Neural cell (in vitro differentiated cells): Measurements from ENCODE around the gene FN1. TPM values are rescaled to one million over a fixed set of nuclear protein-coding genes. Genes with fewer than 3 reads are reported as not detected.

Experiments used
- H2AFZ ChIP-seq: fragments of 200-600, 300-800 bp; sonication (generic), shearing (Covaris generic); 2 replicates; pipeline ENCODE4 v1.6.0; 2014; ENCODE audit warnings: low read depth, mild to moderate bottlenecking, antibody characterized with exemption, low read length, moderate library complexity
- H3F3A ChIP-seq: fragments of 200-600 bp; shearing (Covaris generic); 2 replicates; pipeline ENCODE4 v1.6.1; 2016; ENCODE audit warnings: mild to moderate bottlenecking, moderate library complexity, mixed read lengths, antibody characterized with exemption, low read length; ENCODE audit not compliant: insufficient read depth, poor library complexity, severe bottlenecking
- H3K27ac ChIP-seq: fragments of 200-600, 300-800 bp; sonication (generic), shearing (Covaris generic); 2 replicates; pipeline ENCODE4 v1.5.1; 2014; ENCODE audit warnings: mild to moderate bottlenecking, low read length, moderate library complexity
- H3K27me3 ChIP-seq: fragments of 300-800, 200-600 bp; sonication (generic), shearing (Covaris generic); 2 replicates; pipeline ENCODE4 v1.6.0; 2014; ENCODE audit warnings: mild to moderate bottlenecking, low read depth, low read length, moderate library complexity; ENCODE audit not compliant: insufficient read depth
- H3K36me3 ChIP-seq: fragments of 300-800, 200-600 bp; sonication (generic), shearing (Covaris generic); 2 replicates; pipeline ENCODE4 v1.5.1; 2014; ENCODE audit warnings: mild to moderate bottlenecking, antibody characterized with exemption, low read length, moderate library complexity; ENCODE audit not compliant: insufficient read depth
- H3K4me2 ChIP-seq: fragments of 300-800, 200-600 bp; sonication (generic), shearing (Covaris generic); 2 replicates; pipeline ENCODE4 v1.6.0; 2014; ENCODE audit warnings: mild to moderate bottlenecking, low read length
- H3K4me3 ChIP-seq: fragments of 300-800, 200-600 bp; sonication (generic), shearing (Covaris generic); 2 replicates; pipeline ENCODE4 v1.5.1; 2014; ENCODE audit warnings: mild to moderate bottlenecking, low read length, moderate library complexity
- H3K79me2 ChIP-seq: fragments of 200-600 bp; shearing (Covaris generic); replicated peaks from 2 replicates; pipeline ENCODE4 v1.6.0; 2014; ENCODE audit warnings: mild to moderate bottlenecking, low read length, moderate library complexity; ENCODE audit not compliant: insufficient read depth
- H3K9ac ChIP-seq: fragments of 300-800, 200-600 bp; sonication (generic), shearing (Covaris generic); 2 replicates; pipeline ENCODE4 v1.6.1; 2016; ENCODE audit warnings: mild to moderate bottlenecking, low read length, mixed read lengths
- H3K9me2 ChIP-seq: fragments of 200-600 bp; shearing (Covaris generic); 2 replicates; pipeline ENCODE4 v1.6.1; 2016; ENCODE audit warnings: mild to moderate bottlenecking, low read length, mixed read lengths; ENCODE audit not compliant: insufficient read depth
- H3K9me3 ChIP-seq: fragments of 200-600, 300-800 bp; sonication (generic), shearing (Covaris generic); 2 replicates; pipeline ENCODE4 v1.6.1; 2016; ENCODE audit warnings: mild to moderate bottlenecking, mixed run types, low read length, moderate library complexity, mixed read lengths
- H4K20me1 ChIP-seq: fragments of 200-600 bp; shearing (Covaris generic); 2 replicates; pipeline ENCODE4 v1.6.1; 2016; ENCODE audit warnings: mild to moderate bottlenecking, mixed run types; ENCODE audit not compliant: insufficient read depth
- CTCF ChIP-seq: fragments of 450-650 bp; IDR thresholded peaks from 2 replicates; pipeline ENCODE4 v1.5.1; 2014; ENCODE audit warnings: antibody characterized with exemption, mild to moderate bottlenecking, moderate library complexity; ENCODE audit not compliant: poor library complexity, severe bottlenecking
- EP300 ChIP-seq: fragments of 450-650 bp; conservative IDR thresholded peaks from 2 replicates; pipeline ENCODE4 v1.6.1; 2014; ENCODE audit warnings: antibody characterized with exemption, mild to moderate bottlenecking, moderate library complexity; ENCODE audit not compliant: poor library complexity, severe bottlenecking
- EZH2 ChIP-seq: fragments of 200-600, 300-800 bp; shearing (Covaris generic), sonication (generic); IDR thresholded peaks from 2 replicates; pipeline ENCODE4 v1.6.1; 2014; ENCODE audit warnings: antibody characterized with exemption, low read length, borderline replicate concordance, mild to moderate bottlenecking; ENCODE audit not compliant: insufficient read depth, poor library complexity, severe bottlenecking
- MXI1 ChIP-seq: fragments of 450-650 bp; conservative IDR thresholded peaks from 2 replicates; pipeline ENCODE4 v1.6.1; 2014; ENCODE audit warnings: antibody characterized with exemption, mild to moderate bottlenecking; ENCODE audit not compliant: poor library complexity, severe bottlenecking
- POLR2AphosphoS5 ChIP-seq: IDR thresholded peaks from 2 replicates; pipeline ENCODE4 v1.6.1; 2012
- RAD21 ChIP-seq: fragments of 450-650 bp; conservative IDR thresholded peaks from 2 replicates; pipeline ENCODE4 v1.6.1; 2014; ENCODE audit warnings: antibody characterized with exemption, mild to moderate bottlenecking, moderate library complexity
- SMC3 ChIP-seq: fragments of 450-650 bp; conservative IDR thresholded peaks from 2 replicates; pipeline ENCODE4 v1.6.1; 2014; ENCODE audit warnings: antibody characterized with exemption, mild to moderate bottlenecking, moderate library complexity; ENCODE audit not compliant: poor library complexity
- TAF1 ChIP-seq: IDR thresholded peaks from 2 replicates; pipeline ENCODE4 v1.6.1; 2012; ENCODE audit warnings: low read depth
- polyA plus RNA-seq: library from polyadenylated mRNA; depleted of rRNA; stranded (reverse); fragments of >200 nt; gene quantifications from 2 replicates; pipeline ENCODE4 v1.2.3, GENCODE V29; 2014
- TF ChIP-seq, protein P1 (sequence below): IDR thresholded peaks from 2 replicates; pipeline ENCODE4 v1.6.1; 2012; ENCODE audit warnings: borderline replicate concordance

Gene FN1
- polyA plus RNA-seq, 1 donor from 2014 or later = 0.93 TPM

GRCh38 chr2:215397632-215398341 is 38.1 kb downstream of the FN1 start:
- TF ChIP-seq EP300 (no peak), MXI1 (no peak), SMC3 (no peak), RAD21 (no peak), EZH2 (no peak), TAF1 (no peak), CTCF (no peak), POLR2AphosphoS5 (no peak)
- TF ChIP-seq, protein P1, sequence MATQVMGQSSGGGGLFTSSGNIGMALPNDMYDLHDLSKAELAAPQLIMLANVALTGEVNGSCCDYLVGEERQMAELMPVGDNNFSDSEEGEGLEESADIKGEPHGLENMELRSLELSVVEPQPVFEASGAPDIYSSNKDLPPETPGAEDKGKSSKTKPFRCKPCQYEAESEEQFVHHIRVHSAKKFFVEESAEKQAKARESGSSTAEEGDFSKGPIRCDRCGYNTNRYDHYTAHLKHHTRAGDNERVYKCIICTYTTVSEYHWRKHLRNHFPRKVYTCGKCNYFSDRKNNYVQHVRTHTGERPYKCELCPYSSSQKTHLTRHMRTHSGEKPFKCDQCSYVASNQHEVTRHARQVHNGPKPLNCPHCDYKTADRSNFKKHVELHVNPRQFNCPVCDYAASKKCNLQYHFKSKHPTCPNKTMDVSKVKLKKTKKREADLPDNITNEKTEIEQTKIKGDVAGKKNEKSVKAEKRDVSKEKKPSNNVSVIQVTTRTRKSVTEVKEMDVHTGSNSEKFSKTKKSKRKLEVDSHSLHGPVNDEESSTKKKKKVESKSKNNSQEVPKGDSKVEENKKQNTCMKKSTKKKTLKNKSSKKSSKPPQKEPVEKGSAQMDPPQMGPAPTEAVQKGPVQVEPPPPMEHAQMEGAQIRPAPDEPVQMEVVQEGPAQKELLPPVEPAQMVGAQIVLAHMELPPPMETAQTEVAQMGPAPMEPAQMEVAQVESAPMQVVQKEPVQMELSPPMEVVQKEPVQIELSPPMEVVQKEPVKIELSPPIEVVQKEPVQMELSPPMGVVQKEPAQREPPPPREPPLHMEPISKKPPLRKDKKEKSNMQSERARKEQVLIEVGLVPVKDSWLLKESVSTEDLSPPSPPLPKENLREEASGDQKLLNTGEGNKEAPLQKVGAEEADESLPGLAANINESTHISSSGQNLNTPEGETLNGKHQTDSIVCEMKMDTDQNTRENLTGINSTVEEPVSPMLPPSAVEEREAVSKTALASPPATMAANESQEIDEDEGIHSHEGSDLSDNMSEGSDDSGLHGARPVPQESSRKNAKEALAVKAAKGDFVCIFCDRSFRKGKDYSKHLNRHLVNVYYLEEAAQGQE = no peak
- Histone ChIP-seq H3K4me3 (no peak overlapping the region), H3K9me2 (no peaks in the 10 kb centered on the region), H2AFZ (no peak overlapping the region), H3K4me2 (no peak overlapping the region), H3K9ac (no peak overlapping the region), H3K27me3 (no peaks in the 10 kb centered on the region), H3K79me2 (no peaks in the 10 kb centered on the region), H3K27ac (no peak overlapping the region), H3K9me3 (no peaks in the 10 kb centered on the region), H4K20me1 (no peaks in the 10 kb centered on the region), H3K36me3 (no peaks in the 10 kb centered on the region), H3F3A (no peaks in the 10 kb centered on the region)

DNA sequence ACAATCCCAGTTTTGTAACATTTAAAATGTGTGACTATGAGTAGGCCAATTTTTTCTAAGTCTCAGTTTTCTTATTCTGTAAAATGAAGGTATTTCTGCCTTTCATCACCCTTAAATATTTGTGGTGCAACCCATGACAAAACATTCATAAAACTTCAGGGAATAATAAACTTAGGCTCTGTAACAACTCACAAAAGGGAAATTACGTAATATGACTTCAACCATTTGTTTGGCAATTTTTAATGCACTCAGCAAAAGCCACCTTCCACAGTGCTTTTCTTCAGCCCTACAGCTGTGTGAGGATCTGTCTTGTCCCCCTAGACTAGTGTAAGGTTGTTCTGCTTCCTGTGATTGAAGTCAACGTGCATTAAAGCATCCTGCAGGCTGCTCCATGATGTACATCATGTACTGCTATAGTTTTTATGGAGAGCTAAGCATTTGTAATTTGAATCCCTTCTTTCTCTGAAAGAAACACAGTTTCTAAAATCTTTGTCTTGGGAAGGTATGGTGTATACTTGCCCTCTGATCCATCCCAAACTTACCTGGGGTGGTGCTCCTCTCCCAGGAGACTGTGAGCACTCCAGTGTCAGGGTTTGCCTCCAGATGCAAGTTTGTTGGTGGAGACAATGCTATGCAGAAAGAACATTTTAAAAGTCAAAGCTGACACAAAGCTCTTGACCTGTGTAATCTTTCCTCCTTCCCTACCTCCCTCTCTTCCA is 39.1 kb downstream of the FN1 start:
- no peak for TF ChIP-seq TAF1
- TF ChIP-seq EZH2 = no peak
- no peak for TF ChIP-seq POLR2AphosphoS5
- no peak for TF ChIP-seq SMC3
- TF ChIP-seq EP300 = no peak
- no peak for TF ChIP-seq RAD21
- TF ChIP-seq, protein P1 = no peak
- TF ChIP-seq MXI1 = no peak
- no peak for TF ChIP-seq CTCF
- Histone ChIP-seq H3K9ac (no peak overlapping the region), H4K20me1 (no peaks in the 10 kb centered on the region), H3K9me3 (no peaks in the 10 kb centered on the region), H3K27ac (no peak overlapping the region), H3K9me2 (no peaks in the 10 kb centered on the region), H3K36me3 (no peaks in the 10 kb centered on the region), H3K27me3 (no peaks in the 10 kb centered on the region), H3K79me2 (no peaks in the 10 kb centered on the region), H3K4me3 (no peak overlapping the region), H3K4me2 (no peak overlapping the region), H2AFZ (no peak overlapping the region), H3F3A (no peaks in the 10 kb centered on the region)
